ENCODE results near the gene SEC14L3. TPM values are rescaled to one million over a fixed set of nuclear protein-coding genes. Genes with fewer than 3 reads are reported as not detected.

The SEC14L3 gene
- total and polyA plus RNA-seq, 2 of the 13 experiments (the other 11 are each of a cell fraction or from before 2014, with no cell fraction given) = not detected

- TF ChIP-seq ARID5B (CRISPR knock-in tag; IDR thresholded peaks at IDR 0.05) = peak; percentile 62
- TF ChIP-seq TGIF2 (CRISPR knock-in tag; IDR thresholded peaks at IDR 0.05) = no peak
- TF ChIP-seq TFE3 (CRISPR knock-in tag; IDR thresholded peaks at IDR 0.05) = no peak
- no peak for TF ChIP-seq ZBTB34 (CRISPR knock-in tag; IDR thresholded peaks at IDR 0.05)
- TF ChIP-seq ZFP36L1 (CRISPR knock-in tag; IDR thresholded peaks at IDR 0.05) = no peak
- no peak for TF ChIP-seq CREBL2 (CRISPR knock-in tag; IDR thresholded peaks at IDR 0.05; ENCODE audit: borderline replicate concordance)
- no peak for TF ChIP-seq U2AF2 (IDR thresholded peaks at IDR 0.05; ENCODE audit: low read depth, low read length)
- peak; percentile 41; the same call in 1 of the 2 replicates for TF ChIP-seq HNF4G (IDR thresholded peaks at IDR 0.05; ENCODE audit: borderline replicate concordance, low read depth, low read length)
- 0 out of 2 replicates have a peak, but pooled peaks have one; percentile 10 for TF ChIP-seq HNF4G (CRISPR knock-in tag; IDR thresholded peaks at IDR 0.05; ENCODE audit: borderline replicate concordance, low read depth)
- no peak for TF ChIP-seq ZKSCAN8 (CRISPR knock-in tag; IDR thresholded peaks at IDR 0.05; ENCODE audit: borderline replicate concordance)
- TF ChIP-seq ZBTB20 (CRISPR knock-in tag; IDR thresholded peaks at IDR 0.05; ENCODE audit: borderline replicate concordance, low read depth) = no peak
- TF ChIP-seq ATAD3A (CRISPR knock-in tag; IDR thresholded peaks at IDR 0.05) = no peak
- TF ChIP-seq CTCF (CRISPR knock-in tag; IDR thresholded peaks at IDR 0.05) = no peak
- TF ChIP-seq CEBPB (IDR thresholded peaks at IDR 0.05; ENCODE audit: borderline replicate concordance, low read depth, low read length) = 0 out of 2 replicates have a peak, but pooled peaks have one; percentile 50
- TF ChIP-seq ZNF562 (CRISPR knock-in tag; IDR thresholded peaks at IDR 0.05; ENCODE audit: borderline replicate concordance) = no peak
- TF ChIP-seq ZBTB10 (CRISPR knock-in tag; IDR thresholded peaks at IDR 0.05; ENCODE audit: borderline replicate concordance) = no peak
- TF ChIP-seq HNRNPH1 (optimal IDR thresholded peaks at IDR 0.05; ENCODE audit: low read depth, low read length) = no peak
- no peak for TF ChIP-seq SOX5 (CRISPR knock-in tag; IDR thresholded peaks at IDR 0.05; ENCODE audit: borderline replicate concordance)
These were observed 55.4 kb downstream of the SEC14L3 start (continued) for GRCh38 chr22:30416403-30416802.

Measured in HepG2 (cell line).